Sigmoid colon (tissue), 7 donors: ENCODE data around the gene OASL. TPM values are rescaled to one million over a fixed set of nuclear protein-coding genes. Genes with fewer than 3 reads are reported as not detected.
"Not testable (repeated sequence)": the region's sequence is repeated elsewhere in the genome, so short reads cannot be mapped to it uniquely, and the experiment has no call there.

Experiments
- DNase-seq: peaks from one replicate; pipeline ENCODE4 v3.0.0-alpha.2; 2019
- H3K27ac ChIP-seq, 4 donors: fragments of 200-600 bp; sonication (generic); one replicate each; pipeline ENCODE4 v1.5.1; 2016 to 2019; ENCODE audit warnings: mild to moderate bottlenecking in 1 of 4
- H3K27me3 ChIP-seq, 3 donors: fragments of 200-600 bp; sonication (generic); one replicate each; pipeline ENCODE4 v1.5.1; 2019; ENCODE audit warnings: mild to moderate bottlenecking in 1 of 3
- H3K36me3 ChIP-seq, 4 donors: fragments of 200-600 bp; sonication (generic); one replicate each; pipeline ENCODE4 v1.5.1; 2016 to 2019
- H3K4me1 ChIP-seq, 4 donors: fragments of 200-600 bp; sonication (generic); one replicate each; pipeline ENCODE4 v1.5.1; 2017 to 2019
- H3K4me3 ChIP-seq, 4 donors: fragments of 200-600 bp; sonication (generic); one replicate each; pipeline ENCODE4 v1.5.1; 2017 to 2019; ENCODE audit warnings: mild to moderate bottlenecking in 2 of 4, moderate library complexity in 1 of 4
- H3K9me3 ChIP-seq, 4 donors: fragments of 200-600 bp in 3 of 4; sonication (generic) in 3 of 4; one replicate each; pipeline versions ENCODE4 v1.5.1 to v1.6.1; 2013 to 2019
- EP300 ChIP-seq, 4 donors: sonication (generic); formaldehyde crosslinking; IDR thresholded peaks; one replicate each; pipeline ENCODE4 v1.6.1; 2017; ENCODE audit warnings: antibody characterized with exemption in 4 of 4
- POLR2A ChIP-seq, 2 donors: fragments of 450-650 bp; IDR thresholded peaks; one replicate each; pipeline ENCODE4 v1.6.1; 2016; ENCODE audit warnings: antibody characterized with exemption in 2 of 2, mild to moderate bottlenecking in 2 of 2, moderate library complexity in 2 of 2
- POLR2AphosphoS5 ChIP-seq, 4 donors: sonication (generic); formaldehyde crosslinking; IDR thresholded peaks; one replicate each; pipeline ENCODE4 v1.6.1; 2017; ENCODE audit warnings: antibody characterized with exemption in 4 of 4
- WGBS, 2 donors: extraction: QIAGEN DNeasy Blood & Tissue Kit; methylation state at CpG; one replicate each; pipeline ENCODE4 v1.1.7; 2013; 5-methylcytosine and 5-hydroxymethylcytosine counted together
- intact Hi-C: fragments of 100-400 bp; cut with DNase I; formaldehyde crosslinking; loops from one replicate; pipeline ENCODE4 v1.15.1; 2023
- polyA plus RNA-seq, 3 donors: library from polyadenylated mRNA; stranded (reverse); fragments of 200-250 nt; gene quantifications; one replicate each; pipeline ENCODE4 v1.2.3, GENCODE V29; 2013
- total RNA-seq, 4 donors: library from RNA; depleted of rRNA; stranded (reverse); fragments of >200 nt; gene quantifications; one replicate each; pipeline ENCODE4 v1.1.0, GENCODE V29; 2016
- TF ChIP-seq, protein P1 (sequence below), 4 experiments: fragments of 450-650 bp in 3 of 4; fragments of 200-600 bp in 1 of 4; IDR thresholded peaks; one replicate each; pipeline ENCODE4 v1.5.1; 2016 to 2019; ENCODE audit warnings: antibody characterized with exemption in 4 of 4, mild to moderate bottlenecking in 3 of 4, moderate library complexity in 2 of 4
- donor health status: healthy with polysubstance abuse.
- donor health status: Bipolar disorder and iron deficiency.
- donor health status: healthy.

Gene OASL
- total and polyA plus RNA-seq, 7 donors = under 0.01 to 57.6 (median 10.8) TPM; not detected in 2

DNA sequence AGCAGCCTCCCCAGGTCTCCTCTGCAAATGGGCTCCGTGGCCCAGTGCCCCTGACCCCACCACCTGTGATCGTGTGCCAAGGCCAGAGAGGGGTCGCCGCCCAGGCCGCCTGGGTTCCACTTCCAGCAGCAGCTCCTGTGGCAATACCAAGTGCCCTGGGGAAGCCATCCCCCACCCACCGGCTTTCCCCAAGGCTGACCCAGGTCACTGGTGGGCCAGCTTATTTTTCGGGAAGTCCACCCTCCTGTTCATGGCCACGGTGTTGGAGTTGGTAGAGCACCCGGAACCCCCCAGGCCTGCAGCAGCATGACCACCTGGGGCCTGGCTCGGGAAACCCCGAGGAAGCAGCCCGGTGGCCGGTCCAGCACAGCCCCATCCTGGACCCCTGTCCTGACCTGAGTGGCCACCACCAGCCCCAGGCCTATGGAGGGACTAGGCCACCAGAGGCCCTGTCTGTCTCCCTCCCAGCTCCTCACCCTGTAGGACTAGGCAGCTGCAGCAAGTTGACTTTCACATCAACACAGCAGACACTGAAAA lies 40.8 kb upstream of the OASL start:
- intact Hi-C loops = no loop called here
- Histone ChIP-seq H3K9me3 (no peaks in the 10 kb centered on the region), H3K27me3 (no peaks in the 10 kb centered on the region), H3K27ac (no peak overlapping the region), H3K4me3 (no peak overlapping the region), H3K36me3 (no peaks in the 10 kb centered on the region), H3K4me1 (no peaks in the 10 kb centered on the region)
- 92 to 96% methylated on average over 13 of the region's 13 CpGs for WGBS, 2 donors
- DNase-seq = no peak
- TF ChIP-seq EP300 (IDR thresholded peaks at IDR 0.05) = no peak
- no peak for TF ChIP-seq POLR2A (IDR thresholded peaks at IDR 0.05)
- TF ChIP-seq POLR2AphosphoS5 (IDR thresholded peaks at IDR 0.05) = no peak
- TF ChIP-seq, protein P1, sequence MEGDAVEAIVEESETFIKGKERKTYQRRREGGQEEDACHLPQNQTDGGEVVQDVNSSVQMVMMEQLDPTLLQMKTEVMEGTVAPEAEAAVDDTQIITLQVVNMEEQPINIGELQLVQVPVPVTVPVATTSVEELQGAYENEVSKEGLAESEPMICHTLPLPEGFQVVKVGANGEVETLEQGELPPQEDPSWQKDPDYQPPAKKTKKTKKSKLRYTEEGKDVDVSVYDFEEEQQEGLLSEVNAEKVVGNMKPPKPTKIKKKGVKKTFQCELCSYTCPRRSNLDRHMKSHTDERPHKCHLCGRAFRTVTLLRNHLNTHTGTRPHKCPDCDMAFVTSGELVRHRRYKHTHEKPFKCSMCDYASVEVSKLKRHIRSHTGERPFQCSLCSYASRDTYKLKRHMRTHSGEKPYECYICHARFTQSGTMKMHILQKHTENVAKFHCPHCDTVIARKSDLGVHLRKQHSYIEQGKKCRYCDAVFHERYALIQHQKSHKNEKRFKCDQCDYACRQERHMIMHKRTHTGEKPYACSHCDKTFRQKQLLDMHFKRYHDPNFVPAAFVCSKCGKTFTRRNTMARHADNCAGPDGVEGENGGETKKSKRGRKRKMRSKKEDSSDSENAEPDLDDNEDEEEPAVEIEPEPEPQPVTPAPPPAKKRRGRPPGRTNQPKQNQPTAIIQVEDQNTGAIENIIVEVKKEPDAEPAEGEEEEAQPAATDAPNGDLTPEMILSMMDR (IDR thresholded peaks at IDR 0.05) = no peak

DNA sequence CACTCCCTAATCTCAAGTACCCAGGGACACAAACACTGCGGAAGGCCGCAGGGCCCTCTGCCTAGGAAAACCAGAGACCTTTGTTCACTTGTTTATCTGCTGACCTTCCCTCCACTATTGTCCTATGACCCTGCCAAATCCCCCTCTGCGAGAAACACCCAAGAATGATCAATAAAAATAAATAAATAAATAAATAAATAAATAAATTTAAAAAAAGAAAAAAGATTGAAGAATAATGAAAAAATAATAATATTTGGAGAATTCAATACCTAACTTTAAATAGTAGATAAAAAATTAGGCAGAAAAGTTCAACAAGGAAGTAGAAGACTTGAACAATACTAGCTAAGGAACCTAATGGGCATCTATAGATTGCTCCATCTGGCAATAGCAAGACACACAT lies 38.4 kb upstream of the OASL start:
- DNase-seq, H3K27me3 ChIP-seq, H3K4me3 ChIP-seq, intact Hi-C loops, H3K27ac ChIP-seq, H3K9me3 ChIP-seq, H3K36me3 ChIP-seq, H3K4me1 ChIP-seq: not testable (repeated sequence)
- 93% methylated on average over 1 of the region's 3 CpGs for WGBS, 2 donors

DNA sequence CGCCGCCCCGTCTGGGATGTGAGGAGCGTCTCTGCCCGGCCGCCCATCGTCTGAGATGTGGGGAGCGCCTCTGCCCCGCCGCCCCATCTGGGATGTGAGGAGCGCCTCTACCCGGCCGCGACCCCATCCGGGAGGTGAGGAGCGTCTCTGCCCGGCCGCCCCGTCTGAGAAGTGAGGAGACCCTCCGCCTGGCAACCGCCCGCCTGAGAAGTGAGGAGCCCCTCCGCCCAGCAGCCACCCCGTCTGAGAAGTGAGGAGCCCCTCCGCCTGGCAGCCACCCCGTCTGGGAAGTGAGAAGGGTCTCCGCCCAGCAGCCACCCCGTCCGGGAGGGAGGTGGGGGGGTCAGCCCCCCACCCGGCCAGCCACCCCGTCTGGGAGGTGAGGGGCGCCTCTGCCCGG lies 36.9 kb upstream of the OASL start:
- 91 to 94% methylated on average over 33 of the region's 33 CpGs for WGBS, 2 donors
- DNase-seq, intact Hi-C loops, H3K27ac ChIP-seq, H3K9me3 ChIP-seq, H3K36me3 ChIP-seq, H3K27me3 ChIP-seq, H3K4me1 ChIP-seq, H3K4me3 ChIP-seq: not testable (repeated sequence)

DNA sequence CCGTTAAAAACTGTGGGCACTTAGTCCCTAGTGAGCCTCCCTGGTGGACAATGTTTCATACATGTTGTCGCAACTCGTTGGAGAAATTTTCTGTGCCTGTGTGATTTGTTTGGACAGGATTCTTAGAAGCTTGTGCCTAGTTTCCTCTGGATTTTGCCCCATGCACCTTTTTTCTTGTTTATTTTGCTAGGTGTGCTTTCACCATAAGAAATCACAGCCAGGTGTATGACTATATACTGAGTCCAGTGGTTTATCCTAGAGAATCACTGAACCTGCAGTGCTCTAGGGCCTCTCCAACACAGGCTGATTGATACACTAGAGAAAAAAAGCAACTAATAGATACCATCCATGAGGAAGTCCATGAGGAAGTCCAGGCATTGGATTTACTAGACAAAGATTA lies 33.1 kb upstream of the OASL start:
- Histone ChIP-seq H3K4me3 (no peak overlapping the region), H3K27ac (no peak overlapping the region), H3K27me3 (no peaks in the 10 kb centered on the region), H3K4me1 (no peaks in the 10 kb centered on the region), H3K36me3 (no peaks in the 10 kb centered on the region), H3K9me3 (peaks cover 0 to 8% (median 3%) of the 10 kb centered on the region in 4 donors)
- intact Hi-C loops = no loop called here
- no peak for DNase-seq
- TF ChIP-seq POLR2AphosphoS5 (IDR thresholded peaks at IDR 0.05) (no peak), EP300 (IDR thresholded peaks at IDR 0.05) (no peak), POLR2A (IDR thresholded peaks at IDR 0.05) (no peak)
- TF ChIP-seq, protein P1 (IDR thresholded peaks at IDR 0.05) = no peak
- WGBS, 2 donors = 85 to 89% methylated on average over 3 of the region's 3 CpGs

DNA sequence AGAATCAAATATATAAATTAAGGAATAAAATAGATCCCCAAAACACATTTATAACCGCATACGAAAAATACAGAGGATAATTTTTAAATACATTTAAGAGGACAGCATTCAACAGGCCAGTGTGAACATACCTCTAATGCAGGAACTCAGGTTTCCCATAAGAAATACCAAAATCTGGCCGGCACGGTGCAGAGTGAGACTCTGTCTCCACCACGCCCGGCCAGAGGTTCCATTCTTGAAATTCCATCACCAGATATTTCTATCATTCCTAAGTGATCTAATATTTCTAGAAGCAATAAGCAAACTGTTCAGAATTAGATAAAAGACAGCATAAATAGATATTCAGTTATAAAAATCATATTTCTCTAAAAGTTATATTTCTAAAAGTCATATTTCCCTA lies 30.2 kb upstream of the OASL start:
- Histone ChIP-seq H3K27ac (no peak overlapping the region), H3K4me3 (no peak overlapping the region), H3K4me1 (no peaks in the 10 kb centered on the region), H3K9me3 (peaks cover 0 to 8% (median 3%) of the 10 kb centered on the region in 4 donors), H3K36me3 (no peaks in the 10 kb centered on the region), H3K27me3 (peaks cover 0 to 7% (median 0%) of the 10 kb centered on the region in 3 donors)
- DNase-seq = no peak
- TF ChIP-seq, protein P1 (IDR thresholded peaks at IDR 0.05) = no peak
- no peak for TF ChIP-seq POLR2AphosphoS5 (IDR thresholded peaks at IDR 0.05)
- no peak for TF ChIP-seq EP300 (IDR thresholded peaks at IDR 0.05)
- no peak for TF ChIP-seq POLR2A (IDR thresholded peaks at IDR 0.05)
- intact Hi-C loops = no loop called here
- 84 to 91% methylated on average over 6 of the region's 6 CpGs for WGBS, 2 donors

DNA sequence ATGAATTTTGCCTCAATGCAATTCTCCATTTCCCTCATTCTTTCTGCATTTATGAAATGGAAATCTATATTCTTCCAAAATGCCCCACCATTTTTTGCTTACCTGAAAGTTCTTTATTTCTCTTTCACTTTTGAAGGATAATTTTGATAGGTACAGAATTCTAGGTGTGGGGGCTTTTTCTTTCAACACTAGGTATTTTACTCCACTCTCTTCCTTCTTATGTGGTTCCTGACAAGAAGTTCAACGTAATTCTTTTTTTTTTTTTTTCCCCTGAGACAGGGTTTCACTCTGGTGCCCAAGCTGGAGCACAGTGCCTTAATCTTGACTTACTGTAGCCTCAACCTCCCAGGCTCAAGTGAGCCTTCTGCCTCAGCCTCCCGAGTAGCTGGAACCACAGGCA lies 26.3 kb upstream of the OASL start:
- DNase-seq = no peak
- intact Hi-C loops = no loop called here
- Histone ChIP-seq H3K9me3 (no peaks in the 10 kb centered on the region), H3K4me1 (peaks cover 0 to 4% (median 2%) of the 10 kb centered on the region in 4 donors), H3K27ac (no peak overlapping the region), H3K4me3 (no peak overlapping the region), H3K36me3 (no peaks in the 10 kb centered on the region), H3K27me3 (peaks cover 0 to 7% (median 0%) of the 10 kb centered on the region in 3 donors)
- WGBS, 2 donors = 60 to 65% methylated on average over 2 of the region's 2 CpGs
- TF ChIP-seq EP300 (IDR thresholded peaks at IDR 0.05) = no peak
- TF ChIP-seq POLR2AphosphoS5 (IDR thresholded peaks at IDR 0.05) = no peak
- no peak for TF ChIP-seq POLR2A (IDR thresholded peaks at IDR 0.05)
- TF ChIP-seq, protein P1 (IDR thresholded peaks at IDR 0.05) = no peak

DNA sequence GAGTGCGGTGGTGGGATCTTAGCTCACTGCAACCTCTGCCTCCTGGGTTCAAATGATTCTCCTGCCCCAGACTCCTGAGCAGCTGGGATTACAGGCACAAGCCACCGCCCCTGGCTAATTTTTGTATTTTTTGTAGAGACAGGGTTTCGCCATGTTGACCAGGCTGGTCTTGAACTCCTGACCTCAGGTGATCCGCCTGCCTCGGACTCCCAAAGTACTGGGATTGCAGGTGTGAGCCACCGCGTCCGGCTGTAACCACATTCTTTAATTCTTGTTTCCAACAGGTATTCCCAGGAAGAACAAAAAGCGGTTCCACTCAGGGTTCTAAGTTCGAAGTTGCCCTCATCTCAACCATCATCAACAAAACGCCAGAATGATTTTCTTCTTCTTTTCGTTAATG lies 25.5 kb upstream of the OASL start:
- H3K9me3 ChIP-seq, H3K27ac ChIP-seq, H3K36me3 ChIP-seq, H3K4me3 ChIP-seq, H3K27me3 ChIP-seq, DNase-seq, intact Hi-C loops, H3K4me1 ChIP-seq: not testable (repeated sequence)
- 94 to 95% methylated on average over 12 of the region's 12 CpGs for WGBS, 2 donors
